Frontal cortex (tissue), 4 donors: ENCODE measurements around the gene EMB. TPM values are rescaled to one million over a fixed set of nuclear protein-coding genes. Genes with fewer than 3 reads are reported as not detected.
"Not testable (repeated sequence)": the region's sequence is repeated elsewhere in the genome, so short reads cannot be mapped to it uniquely, and the experiment has no call there.

ENCODE experiments used
- DNase-seq, 2 donors: peaks; one replicate each; pipeline ENCODE4 v3.0.0; 2012; ENCODE audit warnings: low spot score in 2 of 2
- FAIRE-seq: peaks from 2 replicates; lab custom pipeline; 2012; peaks lifted over from hg19 to GRCh38; lab: Jason Lieb, UNC
- total RNA-seq: library from RNA; depleted of rRNA; stranded (reverse); fragments of >200 nt; gene quantifications from one replicate; pipeline ENCODE4 v1.2.3, GENCODE V29; 2014
- donor health status: control.
- donor health status: control.
- donor health status: control.

The EMB gene
- 6.5 TPM for total RNA-seq

GRCh38 chr5:50440651-50441492, at the start of gene EMB:
Gene EMB (minus strand): TSS chr5:50441288. CDS start chr5:50441151, 137 bp downstream.
- no peak for FAIRE-seq
- peak; percentile 13 to 29 for DNase-seq

DNA sequence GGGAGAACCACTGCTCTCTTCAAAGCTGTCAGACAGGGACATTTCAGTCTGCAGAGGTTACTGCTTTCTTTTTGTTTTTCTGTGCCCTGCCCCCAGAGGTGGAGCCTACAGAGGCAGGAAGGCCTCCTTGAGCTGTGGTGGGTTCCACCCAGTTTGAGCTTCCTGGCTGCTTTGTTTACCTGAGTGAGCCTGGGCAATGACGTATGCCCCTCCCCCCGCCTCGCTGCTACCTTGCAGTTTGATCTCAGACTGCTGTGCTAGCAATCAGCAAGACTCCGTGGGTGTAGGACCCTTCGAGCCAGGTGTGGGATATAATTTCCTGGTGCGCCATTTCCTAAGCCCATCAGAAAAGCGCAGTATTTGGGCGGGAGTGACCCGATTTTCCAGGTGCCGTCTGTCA, 48.4 kb upstream of the EMB start:
- not testable (repeated sequence) for DNase-seq, FAIRE-seq

DNA sequence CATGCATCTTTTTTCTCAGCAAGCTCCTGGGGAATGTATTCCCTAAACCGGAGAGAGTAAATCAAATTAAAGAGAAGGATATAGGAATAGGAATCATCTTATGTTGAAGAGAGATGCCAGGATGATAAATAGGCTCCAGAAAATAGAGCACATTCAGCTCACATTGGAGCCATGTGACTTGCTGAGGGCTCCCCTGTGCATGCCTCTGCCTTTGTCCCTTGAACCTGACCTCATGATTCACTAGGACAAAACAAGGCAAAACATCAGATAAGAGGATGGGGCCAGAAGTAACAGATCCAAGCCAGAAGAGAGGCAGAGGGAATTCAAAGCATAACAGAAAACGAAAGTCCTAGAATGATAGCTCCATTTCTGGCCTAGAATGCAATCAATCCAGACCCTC, 37.7 kb upstream of the EMB start:
- FAIRE-seq, DNase-seq: not testable (repeated sequence)

DNA sequence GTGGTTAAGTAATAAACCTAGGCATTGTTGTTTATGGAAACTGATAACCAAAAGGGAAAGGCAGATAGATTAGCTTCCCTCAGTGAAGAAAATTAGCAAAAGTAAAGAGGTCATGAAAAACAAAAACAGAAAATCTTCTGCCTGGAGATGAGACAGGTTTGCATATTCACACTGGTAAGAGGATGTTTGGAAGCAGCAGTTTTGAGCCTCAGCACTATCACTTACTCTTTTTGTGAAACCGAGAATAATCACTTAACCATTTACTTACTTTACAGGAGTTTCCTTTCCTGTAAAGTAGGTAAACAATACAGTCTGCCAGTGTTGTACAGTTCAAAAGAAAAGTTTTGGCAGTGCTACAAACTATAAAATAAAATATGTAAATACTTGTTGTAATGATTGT, 35.5 kb upstream of the EMB start:
- DNase-seq: no peak
- FAIRE-seq: no peak

DNA sequence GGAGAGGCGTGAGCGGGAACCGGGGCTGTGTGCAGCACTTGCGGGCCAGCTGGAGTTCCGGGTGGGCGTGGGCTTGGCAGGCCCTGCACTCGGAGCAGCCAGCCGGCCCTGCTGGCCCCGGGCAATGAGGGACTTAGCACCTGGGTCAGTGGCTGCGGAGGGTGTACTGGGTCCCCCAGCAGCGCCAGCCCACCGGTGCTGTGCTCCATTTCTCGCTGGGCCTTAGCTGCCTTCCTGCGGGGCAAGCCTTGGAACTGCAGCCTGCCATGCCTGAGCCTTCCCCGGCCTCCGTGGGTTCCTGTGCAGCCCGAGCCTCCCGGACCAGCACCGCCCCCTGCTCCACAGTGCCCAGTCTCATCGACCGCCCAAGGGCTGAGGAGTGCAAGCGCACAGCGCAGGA, 23.9 kb upstream of the EMB start:
- FAIRE-seq, DNase-seq: not testable (repeated sequence)

- DNase-seq (no peak), FAIRE-seq (no peak)
Measured at GRCh38 chr5:50463726-50464125, 22.6 kb upstream of the EMB start.

DNA sequence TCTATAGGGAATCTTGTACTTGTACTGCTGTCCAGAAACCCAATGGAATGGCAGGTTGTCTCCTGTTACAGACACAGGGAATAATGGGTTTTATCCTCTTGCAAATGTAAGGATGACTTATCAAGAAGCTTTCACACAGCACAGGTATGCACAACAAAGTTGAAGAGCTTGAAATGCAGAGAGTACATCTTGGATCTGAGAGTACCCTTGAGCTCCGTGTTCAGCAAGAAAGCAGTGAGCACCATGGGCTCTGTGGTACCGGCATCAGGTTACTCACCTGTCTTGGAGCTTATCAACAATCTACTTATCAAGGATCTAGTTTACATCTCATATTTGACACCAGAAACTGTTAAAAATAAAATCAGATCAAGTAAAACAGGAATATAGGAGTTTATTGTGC, 22.0 kb upstream of the EMB start:
- no peak for DNase-seq
- FAIRE-seq: no peak

GRCh38 chr5:50462579-50462978, 21.5 kb upstream of the EMB start:
- not testable (repeated sequence) for FAIRE-seq, DNase-seq

GRCh38 chr5:50458372-50458771, 17.3 kb upstream of the EMB start:
- not testable (repeated sequence) for FAIRE-seq, DNase-seq

- not testable (repeated sequence) for DNase-seq, FAIRE-seq
Measured at GRCh38 chr5:50449241-50449640, 8.2 kb upstream of the EMB start.

DNA sequence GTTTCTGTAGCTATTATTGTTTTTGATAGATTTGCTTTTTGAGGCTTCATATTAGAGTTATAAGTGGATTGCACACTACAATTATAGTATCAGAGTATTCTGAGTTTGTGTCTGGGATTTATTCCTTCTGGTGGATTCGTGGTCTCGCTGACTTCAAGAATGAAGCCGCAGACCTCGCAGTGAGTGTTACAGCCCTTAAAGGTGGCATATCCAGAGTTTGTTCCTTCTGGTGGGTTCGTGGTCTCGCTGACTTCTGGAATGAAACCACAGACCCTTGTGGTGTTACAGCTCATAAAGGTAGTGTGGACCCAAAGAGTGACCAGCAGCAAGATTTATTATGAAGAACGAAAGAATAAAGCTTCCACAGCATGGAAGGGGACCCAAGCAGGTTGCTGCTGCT, 6.9 kb upstream of the EMB start:
- FAIRE-seq (no peak), DNase-seq (no peak)

DNA sequence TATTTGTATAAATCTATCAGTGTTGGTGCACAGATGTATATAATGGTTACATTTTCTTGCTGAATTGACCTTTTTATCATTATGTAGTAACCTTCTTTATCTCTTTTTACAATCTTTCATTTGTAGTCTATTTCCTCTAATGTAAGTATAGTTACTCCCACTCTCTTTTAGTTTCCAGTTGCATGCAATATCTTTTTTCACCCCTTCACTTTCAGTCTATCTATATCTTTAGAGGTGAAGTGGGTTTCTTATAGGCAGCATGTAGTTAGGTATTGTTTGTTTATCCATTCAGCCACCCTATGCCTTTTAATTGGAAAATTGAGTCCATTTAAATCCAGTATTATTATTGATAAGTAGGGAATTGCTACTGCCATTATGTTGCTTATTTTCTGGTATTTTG, 6.1 kb upstream of the EMB start:
- FAIRE-seq: no peak
- DNase-seq: no peak

- DNase-seq (no peak), FAIRE-seq (no peak)
Measured at GRCh38 chr5:50445296-50445949, 4.3 kb upstream of the EMB start.

GRCh38 chr5:50442559-50443539, 1.8 kb upstream of the EMB start:
- not testable (repeated sequence) for FAIRE-seq, DNase-seq

GRCh38 chr5:50441493-50441955, 436 bp upstream of the EMB start:
- DNase-seq (no peak), FAIRE-seq (no peak)

GRCh38 chr5:50439221-50439620, 1.9 kb downstream of the EMB start:
- FAIRE-seq (no peak), DNase-seq (no peak)

GRCh38 chr5:50438060-50438459, 3.0 kb downstream of the EMB start:
- DNase-seq, FAIRE-seq: not testable (repeated sequence)

DNA sequence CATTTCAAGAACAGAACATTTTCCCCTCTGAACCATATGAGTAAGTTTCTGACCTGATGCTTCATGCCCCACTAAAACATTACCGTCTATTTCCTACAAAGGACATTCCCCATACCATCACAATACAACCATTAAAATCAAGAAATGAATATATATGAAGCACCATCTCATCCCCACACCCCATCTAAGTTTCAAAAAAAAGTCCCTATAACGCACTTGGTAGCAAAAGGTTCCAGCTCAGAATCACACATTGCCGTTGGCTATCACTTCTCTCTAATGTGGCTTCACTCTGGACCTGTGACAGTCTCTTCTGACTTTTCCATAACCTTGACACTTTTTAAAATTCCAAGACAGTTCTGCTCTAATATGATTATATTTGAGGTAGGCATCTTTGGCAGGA, 5.9 kb downstream of the EMB start:
- FAIRE-seq: no peak
- DNase-seq: no peak

DNA sequence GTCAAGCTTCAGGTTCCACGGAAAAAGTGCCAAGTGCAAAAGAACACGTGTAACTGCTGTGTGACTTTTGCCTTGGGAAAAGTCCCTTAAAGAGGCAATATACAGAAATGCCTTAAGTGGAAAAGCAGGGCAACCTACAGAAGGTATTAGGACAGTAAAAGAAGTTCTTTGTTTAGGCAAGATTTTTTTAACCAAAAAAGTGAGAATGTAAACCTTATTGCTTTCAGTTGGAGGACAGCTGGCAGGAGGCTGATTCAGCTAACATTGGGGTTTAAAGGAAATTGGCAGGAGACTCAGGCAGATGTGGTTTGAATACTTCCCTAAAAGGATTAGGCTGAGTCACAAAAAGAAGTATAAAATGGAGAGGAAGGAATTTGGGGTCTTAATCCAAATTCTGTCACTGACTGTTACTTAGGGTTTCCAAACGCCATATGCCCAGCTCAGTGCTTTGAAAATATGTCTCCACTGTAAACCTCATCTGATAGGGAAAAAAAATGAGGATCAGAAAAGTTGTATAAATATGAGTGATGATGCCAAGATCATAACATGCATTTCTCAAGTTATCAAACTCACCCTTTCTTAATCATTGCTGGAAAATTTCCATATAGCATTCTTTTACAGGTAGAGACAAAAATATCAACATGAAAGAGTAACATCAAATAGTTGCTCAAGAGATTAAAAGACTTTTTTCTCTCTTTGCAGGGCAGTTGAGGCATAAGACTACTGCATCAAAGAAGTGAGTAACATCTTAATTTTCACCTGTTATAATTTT, 9.8 kb downstream of the EMB start:
- FAIRE-seq, DNase-seq: not testable (repeated sequence)
